NT2/D1 (cell line): ENCODE measurements around the gene RHOF.

Source experiments
- SUZ12 ChIP-seq: IDR thresholded peaks from 2 replicates; pipeline ENCODE4 v1.6.1; 2011; ENCODE audit not compliant: insufficient read length, insufficient read depth; ENCODE audit errors: extremely low read depth
- ZNF274 ChIP-seq: IDR thresholded peaks from 2 replicates; pipeline ENCODE4 v1.6.1; 2011; ENCODE audit warnings: mild to moderate bottlenecking, low read depth, low read length

DNA sequence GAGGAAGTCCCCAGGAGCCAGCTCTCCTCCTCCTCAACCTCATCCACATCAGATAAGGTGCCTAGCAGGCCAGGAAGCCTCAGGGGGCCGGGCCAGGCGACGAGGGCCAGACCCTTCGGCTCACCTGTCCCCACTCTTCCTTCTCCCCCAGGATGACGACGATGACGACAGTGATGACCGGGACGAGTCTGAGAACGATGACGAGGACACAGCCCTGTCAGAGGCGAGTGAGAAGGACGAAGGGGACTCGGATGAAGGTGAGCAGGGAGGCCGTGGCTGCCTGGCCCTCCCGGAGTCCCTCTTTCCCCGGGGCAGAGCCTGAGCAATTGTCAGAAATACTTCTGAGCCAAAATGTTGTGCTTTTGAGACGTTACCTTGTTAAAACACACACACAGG lies 24.2 kb upstream of the RHOF start:
- TF ChIP-seq ZNF274 (no peak), SUZ12 (no peak)
